WTC11 (cell line): ENCODE measurements around the gene CSPG5.

Experiments used
- ATF3 ChIP-seq: sonication (generic); formaldehyde crosslinking; conservative IDR thresholded peaks from 2 replicates; pipeline ENCODE4 v1.8.1; 2022; ENCODE audit warnings: mild to moderate bottlenecking, missing genetic modification reagents
- FOXK1 ChIP-seq: sonication (generic); formaldehyde crosslinking; IDR thresholded peaks from 2 replicates; pipeline ENCODE4 v1.8.0; 2022; ENCODE audit warnings: mild to moderate bottlenecking, moderate library complexity, missing genetic modification reagents
- TEAD4 ChIP-seq: sonication (generic); formaldehyde crosslinking; IDR thresholded peaks from 2 replicates; pipeline ENCODE4 v1.8.0; 2022; ENCODE audit warnings: mild to moderate bottlenecking, missing genetic modification reagents
- ZBTB21 ChIP-seq: sonication (generic); formaldehyde crosslinking; IDR thresholded peaks from 2 replicates; pipeline ENCODE4 v1.8.1; 2023; ENCODE audit warnings: mild to moderate bottlenecking, missing genetic modification reagents, borderline replicate concordance
- TF ChIP-seq, protein P1 (sequence below): sonication (generic); formaldehyde crosslinking; IDR thresholded peaks from 2 replicates; pipeline ENCODE4 v1.8.0; 2022; ENCODE audit warnings: mild to moderate bottlenecking, missing genetic modification reagents

- TF ChIP-seq TEAD4 (CRISPR knock-in tag) (no peak), FOXK1 (CRISPR knock-in tag) (no peak), ATF3 (no peak), ZBTB21 (CRISPR knock-in tag) (no peak)
- TF ChIP-seq, protein P1, sequence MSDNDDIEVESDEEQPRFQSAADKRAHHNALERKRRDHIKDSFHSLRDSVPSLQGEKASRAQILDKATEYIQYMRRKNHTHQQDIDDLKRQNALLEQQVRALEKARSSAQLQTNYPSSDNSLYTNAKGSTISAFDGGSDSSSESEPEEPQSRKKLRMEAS = no peak
Measured at GRCh38 chr3:47607335-47607734, 28.7 kb upstream of the CSPG5 start.
